ENCODE results near the gene DLGAP1. TPM values are rescaled to one million over a fixed set of nuclear protein-coding genes. Genes with fewer than 3 reads are reported as not detected.

DLGAP1 gene
- total and polyA plus RNA-seq, 2 of the 8 experiments (the other 6 are each of a cell fraction or from before 2014, with no cell fraction given): 11.8 to 16.9 TPM

- no peak overlapping the region for H3K14ac ChIP-seq (ENCODE audit: insufficient read length)
- H2AFZ ChIP-seq (ENCODE audit: low read length): no peak overlapping the region
- no peak overlapping the region for H2BK20ac ChIP-seq (ENCODE audit: low read length)
- DNase-seq (ENCODE audit: low read depth in 1 of 2, low spot score in 2 of 2): no peak
- H3K4ac ChIP-seq (replicated peaks; ENCODE audit: insufficient read length, low read depth, low read length): no peak overlapping the region
- no peak overlapping the region for H2AK5ac ChIP-seq (ENCODE audit: low read depth, low read length)
- H4K91ac ChIP-seq (replicated peaks; ENCODE audit: insufficient read length, low read length): no peak overlapping the region
- H3K36me3 ChIP-seq (ENCODE audit: control insufficient read depth in 2 of 4, insufficient read depth in 4 of 4, low read length in 3 of 4): no peaks in the 10 kb centered on the region
- peaks cover 0 to 14% (median 7%) of the 10 kb centered on the region in 4 experiments; a peak in 4 of 7 replicates for H3K4me1 ChIP-seq (replicated peaks in 1 of 4; ENCODE audit: control insufficient read depth in 3 of 4, insufficient read depth in 4 of 4, low read length in 3 of 4)
- H3K4me2 ChIP-seq (ENCODE audit: insufficient read depth in 1 of 2, low read depth in 2 of 2, low read length in 2 of 2): no peak overlapping the region
- H4K5ac ChIP-seq (ENCODE audit: insufficient read length, low read depth, low read length): no peak overlapping the region
- H2BK12ac ChIP-seq (ENCODE audit: low read depth, low read length): no peak overlapping the region
- FAIRE-seq: no peak
- H3K18ac ChIP-seq (ENCODE audit: extremely low read depth, low read length): no peak overlapping the region
- no peak overlapping the region for H4K8ac ChIP-seq (ENCODE audit: extremely low read depth, insufficient read depth, low read length)
- no peaks in the 10 kb centered on the region for H3K27me3 ChIP-seq (replicated peaks in 1 of 4; ENCODE audit: control insufficient read depth in 3 of 4, extremely low read depth in 1 of 4, insufficient read depth in 3 of 4, low read length in 3 of 4)
- no peak overlapping the region for H2BK5ac ChIP-seq (ENCODE audit: low read depth, low read length)
- H3K56ac ChIP-seq (replicated peaks; ENCODE audit: insufficient read length, low read depth, low read length): no peak overlapping the region
- no peak overlapping the region for H2BK120ac ChIP-seq (replicated peaks; ENCODE audit: low read depth, low read length)
- H3K9me3 ChIP-seq (ENCODE audit: insufficient read depth in 2 of 2, low read depth in 1 of 2, low read length in 1 of 2): no peaks in the 10 kb centered on the region
- H3K9ac ChIP-seq (replicated peaks in 1 of 4; ENCODE audit: extremely low read depth in 1 of 4, low read depth in 3 of 4, low read length in 3 of 4): no peak overlapping the region
- no peaks in the 10 kb centered on the region for H3K23me2 ChIP-seq (ENCODE audit: low read depth, low read length)
- no peak overlapping the region for H3K23ac ChIP-seq (ENCODE audit: insufficient read length)
- H4K20me1 ChIP-seq (replicated peaks in 1 of 2; ENCODE audit: control insufficient read depth in 1 of 2, insufficient read depth in 2 of 2, low read length in 2 of 2): peaks cover 4 to 12% of the 10 kb centered on the region in 2 experiments
- no peak overlapping the region for H3K4me3 ChIP-seq (ENCODE audit: extremely low read depth in 1 of 4, insufficient read depth in 2 of 4, low read depth in 3 of 4, low read length in 4 of 4)
- ChIA-PET CTCF (ENCODE audit: partially characterized antibody) (no interaction called here), POLR2A (ENCODE audit: partially characterized antibody) (no interaction called here)
- peaks cover 6% of the 10 kb centered on the region; the same call in 1 of the 2 replicates for H3K79me1 ChIP-seq (ENCODE audit: low read depth, low read length)
- no peak overlapping the region for H3K27ac ChIP-seq (ENCODE audit: low read depth, low read length)
- no peak overlapping the region for H2BK15ac ChIP-seq (ENCODE audit: low read length)
- H3K79me2 ChIP-seq (ENCODE audit: control insufficient read depth in 1 of 2, insufficient read depth in 2 of 2, low read length in 2 of 2): peaks cover 0 to 86% of the 10 kb centered on the region in 2 experiments; a peak in 3 of 4 replicates
- TF ChIP-seq RAD21 (IDR thresholded peaks at IDR 0.05 in 1 of 2, conservative IDR thresholded peaks at IDR 0.05 in 1 of 2; ENCODE audit: low read depth in 2 of 2, low read length in 2 of 2) (no peak), JUN (IDR thresholded peaks at IDR 0.05; ENCODE audit: low read depth, low read length) (no peak), TAF1 (IDR thresholded peaks at IDR 0.05; ENCODE audit: low read depth, low read length) (no peak), KDM4A (IDR thresholded peaks at IDR 0.05; ENCODE audit: low read depth, low read length, severe bottlenecking) (no peak), SP2 (IDR thresholded peaks at IDR 0.05; ENCODE audit: low read length) (no peak), GABPA (IDR thresholded peaks at IDR 0.05; ENCODE audit: borderline replicate concordance, insufficient read depth, low read length) (no peak), POU5F1 (IDR thresholded peaks at IDR 0.05; ENCODE audit: low read depth, low read length) (no peak), SUZ12 (IDR thresholded peaks at IDR 0.05; ENCODE audit: low read length) (no peak), NRF1 (IDR thresholded peaks at IDR 0.05; ENCODE audit: low read depth, low read length) (no peak), JUND (IDR thresholded peaks at IDR 0.05; ENCODE audit: low read length) (no peak), CBX8 (IDR thresholded peaks at IDR 0.05; ENCODE audit: borderline replicate concordance, low read depth, low read length) (no peak), KDM1A (IDR thresholded peaks at IDR 0.05; ENCODE audit: borderline replicate concordance, low read length) (no peak), SP1 (IDR thresholded peaks at IDR 0.05; ENCODE audit: low read depth, low read length) (no peak), PHF8 (conservative IDR thresholded peaks at IDR 0.05; ENCODE audit: low read depth, low read length) (no peak), USF2 (IDR thresholded peaks at IDR 0.05; ENCODE audit: low read length) (no peak)
Measured at GRCh38 chr18:4444306-4444705, 10.8 kb downstream of the DLGAP1 start.
